ENCODE results near the gene CCDC106.

- no peak for TF ChIP-seq EZH2phosphoT487 (IDR thresholded peaks at IDR 0.05; ENCODE audit: low read length)
- TF ChIP-seq CTCF (IDR thresholded peaks at IDR 0.05; ENCODE audit: low read length): no peak
- no peak for TF ChIP-seq EZH2 (optimal IDR thresholded peaks at IDR 0.05; ENCODE audit: low read depth, low read length)
Measured at GRCh38 chr19:55606471-55606787, 41.6 kb upstream of the CCDC106 start.

Data from MM.1S (cell line).